NOMO-1 (cell line): ENCODE measurements around the gene C17orf107.
A peak's percentile ranks its signal among the peaks of the same experiment; 100 is the strongest.

Source experiments
- DNase-seq, 2 experiments: peaks; one replicate each; lab custom pipeline; 2025; ENCODE audit not compliant: unreplicated experiment in 2 of 2; lab: John Stamatoyannopoulos, UW

The C17orf107 gene

GRCh38 chr17:4934173-4934979 is 35.0 kb downstream of the C17orf107 start:
- peak; percentile 50 to 54 for DNase-seq

- no peak for DNase-seq
These were observed 36.3 kb downstream of the C17orf107 start for GRCh38 chr17:4935650-4936049.

GRCh38 chr17:4936436-4936835 is 37.1 kb downstream of the C17orf107 start:
- no peak for DNase-seq

GRCh38 chr17:4937553-4937952 is 38.2 kb downstream of the C17orf107 start:
- no peak for DNase-seq

GRCh38 chr17:4938069-4938491 is 38.7 kb downstream of the C17orf107 start:
- DNase-seq, result no peak

GRCh38 chr17:4938688-4939545 is 39.6 kb downstream of the C17orf107 start:
- DNase-seq, result peak in 1 of 2 experiments; percentile 12

- DNase-seq, result no peak
These were observed 40.1 kb downstream of the C17orf107 start for GRCh38 chr17:4939546-4939795.

- DNase-seq, result peak; percentile 99
These were observed 40.6 kb downstream of the C17orf107 start, which contains the start of the genes RNF167 and SLC25A11 for GRCh38 chr17:4939796-4940554. TSS of gene RNF167 (plus strand) at chr17:4940268. CDS start at chr17:4940910, 642 bp downstream. TSS of gene SLC25A11 (minus strand) at chr17:4940046. CDS start at chr17:4939910, 136 bp downstream.

GRCh38 chr17:4940555-4941318 is 41.4 kb downstream of the C17orf107 start:
- no peak for DNase-seq

GRCh38 chr17:4941319-4941610 is 41.9 kb downstream of the C17orf107 start:
- DNase-seq, result no peak

GRCh38 chr17:4942760-4943508 is 43.6 kb downstream of the C17orf107 start:
- no peak for DNase-seq

GRCh38 chr17:4944163-4944553 is 44.8 kb downstream of the C17orf107 start:
- DNase-seq, result peak; percentile 84 to 89

GRCh38 chr17:4944554-4945175 is 45.3 kb downstream of the C17orf107 start:
- DNase-seq, result no peak

- DNase-seq, result peak; percentile 79 to 81
These were observed 46.0 kb downstream of the C17orf107 start for GRCh38 chr17:4945176-4945943.

GRCh38 chr17:4945944-4946280 is 46.6 kb downstream of the C17orf107 start:
- no peak for DNase-seq

- peak in 1 of 2 experiments; percentile 15 for DNase-seq
These were observed 47.1 kb downstream of the C17orf107 start for GRCh38 chr17:4946312-4946976.

- DNase-seq, result peak; percentile 30 to 35
These were observed 47.7 kb downstream of the C17orf107 start for GRCh38 chr17:4947010-4947410.
